OCI-LY1 (cell line): ENCODE data around the gene PUSL1.

Source experiments
- CTCF ChIP-seq: fragments of 200-600 bp; sonication (generic), shearing (Covaris generic); IDR thresholded peaks from 2 replicates; pipeline ENCODE4 v1.5.1; 2017; ENCODE audit warnings: mild to moderate bottlenecking, antibody characterized with exemption, low read length, moderate library complexity, mixed read lengths
- EZH2 ChIP-seq: fragments of 200-600 bp; sonication (generic), shearing (Covaris generic); IDR thresholded peaks from 2 replicates; pipeline ENCODE4 v1.8.0; 2017; ENCODE audit warnings: borderline replicate concordance, mixed run types, mild to moderate bottlenecking, antibody characterized with exemption, low read length, moderate library complexity, mixed read lengths

GRCh38 chr1:1330366-1331067, 22.1 kb downstream of the PUSL1 start:
- no peak for TF ChIP-seq CTCF
- TF ChIP-seq EZH2, result no peak
